SH-SY5Y (cell line): Measurements from ENCODE around the gene SPACDR.

ENCODE experiments used
- GATA2 ChIP-seq: IDR thresholded peaks from 2 replicates; pipeline ENCODE4 v1.6.1; 2011; ENCODE audit warnings: mild to moderate bottlenecking, low read depth, low read length
- GATA3 ChIP-seq: IDR thresholded peaks from 2 replicates; pipeline ENCODE4 v1.6.1; 2011; ENCODE audit warnings: low read depth, mild to moderate bottlenecking, low read length, moderate library complexity

The SPACDR gene

DNA sequence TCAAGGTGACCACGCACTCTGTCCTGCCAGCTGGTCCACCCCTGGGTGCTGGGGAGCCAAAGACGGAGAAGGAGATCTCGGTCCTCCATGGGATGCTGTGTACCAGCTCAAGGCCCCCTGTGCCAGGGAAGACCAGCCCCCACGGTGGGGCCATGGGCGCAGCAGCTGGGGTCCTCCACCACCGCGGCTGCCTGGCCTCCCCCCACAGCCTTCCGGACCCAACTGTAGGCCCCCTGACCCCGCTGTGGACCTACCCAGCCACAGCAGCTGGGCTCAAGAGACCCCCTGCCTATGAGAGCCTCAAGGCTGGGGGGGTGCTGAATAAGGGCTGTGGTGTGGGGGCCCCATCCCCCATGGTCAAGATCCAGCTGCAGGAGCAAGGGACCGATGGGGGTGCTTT, 25.1 kb upstream of the SPACDR start:
- TF ChIP-seq GATA2 (no peak), GATA3 (no peak)

DNA sequence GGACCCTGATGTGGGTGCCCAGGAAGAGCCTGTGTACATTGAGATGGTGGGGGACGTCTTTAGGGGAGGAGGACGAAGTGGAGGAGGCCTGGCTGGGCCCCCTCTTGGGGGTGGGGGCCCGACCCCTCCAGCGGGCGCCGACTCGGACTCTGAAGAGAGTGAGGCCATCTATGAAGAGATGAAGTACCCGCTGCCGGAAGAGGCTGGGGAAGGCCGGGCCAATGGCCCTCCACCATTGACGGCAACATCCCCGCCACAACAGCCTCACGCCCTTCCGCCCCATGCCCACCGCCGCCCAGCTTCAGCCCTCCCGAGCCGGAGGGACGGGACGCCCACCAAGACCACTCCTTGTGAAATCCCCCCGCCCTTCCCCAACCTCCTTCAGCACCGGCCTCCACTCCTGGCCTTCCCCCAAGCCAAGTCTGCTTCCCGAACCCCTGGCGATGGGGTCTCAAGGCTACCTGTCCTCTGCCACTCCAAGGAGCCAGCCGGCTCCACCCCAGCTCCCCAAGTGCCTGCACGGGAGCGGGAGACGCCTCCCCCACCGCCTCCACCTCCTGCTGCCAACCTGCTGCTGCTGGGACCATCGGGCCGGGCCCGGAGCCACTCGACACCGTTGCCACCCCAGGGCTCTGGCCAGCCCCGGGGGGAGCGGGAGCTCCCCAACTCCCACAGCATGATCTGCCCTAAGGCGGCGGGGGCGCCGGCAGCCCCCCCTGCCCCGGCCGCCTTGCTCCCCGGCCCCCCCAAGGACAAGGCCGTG, 24.5 kb upstream of the SPACDR start:
- TF ChIP-seq GATA2: no peak

DNA sequence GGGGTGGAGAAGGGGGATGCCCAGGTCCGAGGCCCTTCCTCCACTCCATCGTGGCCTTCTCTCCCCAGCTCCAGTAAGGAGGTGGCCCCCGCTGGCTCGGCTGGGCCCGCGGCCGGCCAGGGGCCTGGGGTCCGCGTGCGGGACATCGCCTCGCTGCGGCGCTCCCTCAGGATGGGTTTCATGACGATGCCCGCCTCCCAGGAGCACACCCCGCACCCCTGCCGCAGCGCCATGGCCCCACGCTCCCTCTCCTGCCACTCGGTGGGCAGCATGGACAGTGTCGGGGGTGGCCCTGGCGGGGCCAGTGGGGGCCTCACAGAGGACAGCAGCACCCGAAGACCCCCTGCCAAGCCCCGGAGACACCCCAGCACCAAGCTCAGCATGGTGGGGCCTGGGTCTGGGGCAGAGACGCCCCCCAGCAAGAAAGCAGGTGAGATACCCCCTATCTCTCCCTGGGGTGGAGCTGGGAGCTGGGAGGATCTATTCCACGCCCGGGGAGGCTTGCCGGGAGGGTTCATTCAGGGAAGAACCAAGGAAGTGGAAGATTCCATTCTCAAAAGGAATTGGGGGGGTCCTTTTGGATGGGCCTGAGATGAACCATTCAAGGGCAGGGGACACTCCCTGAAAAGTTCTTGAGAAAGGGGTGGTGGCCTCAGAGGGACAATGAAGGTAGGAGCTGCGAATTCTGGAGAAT, 22.8 kb upstream of the SPACDR start:
- no peak for TF ChIP-seq GATA3
- TF ChIP-seq GATA2: no peak

DNA sequence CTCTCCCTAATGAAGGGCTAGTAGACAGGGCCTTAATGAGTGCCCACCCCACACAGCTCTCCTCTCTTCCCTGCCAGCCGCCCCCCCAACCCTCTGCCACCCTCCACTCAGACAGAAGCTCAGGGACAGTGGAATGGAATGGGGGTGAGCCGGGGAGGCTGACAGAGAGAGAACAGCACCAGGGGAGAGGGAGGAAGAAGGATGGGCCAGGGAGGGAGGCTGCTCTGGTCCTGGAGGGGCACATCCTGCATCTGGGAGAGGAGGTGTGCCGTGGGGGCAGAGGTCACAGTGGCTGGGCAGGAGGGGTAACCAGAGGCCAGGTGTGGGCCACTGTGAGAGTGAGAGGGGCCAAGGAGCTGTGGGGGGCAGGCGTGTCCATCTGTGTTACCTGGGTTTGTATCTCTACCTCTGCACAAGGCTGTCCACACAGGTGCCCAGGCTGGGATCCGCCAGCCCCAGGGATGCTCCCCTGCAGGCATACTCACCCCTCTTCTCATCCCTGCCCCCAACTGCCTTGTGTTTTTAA, 22.1 kb upstream of the SPACDR start:
- TF ChIP-seq GATA3 (no peak), GATA2 (no peak)

DNA sequence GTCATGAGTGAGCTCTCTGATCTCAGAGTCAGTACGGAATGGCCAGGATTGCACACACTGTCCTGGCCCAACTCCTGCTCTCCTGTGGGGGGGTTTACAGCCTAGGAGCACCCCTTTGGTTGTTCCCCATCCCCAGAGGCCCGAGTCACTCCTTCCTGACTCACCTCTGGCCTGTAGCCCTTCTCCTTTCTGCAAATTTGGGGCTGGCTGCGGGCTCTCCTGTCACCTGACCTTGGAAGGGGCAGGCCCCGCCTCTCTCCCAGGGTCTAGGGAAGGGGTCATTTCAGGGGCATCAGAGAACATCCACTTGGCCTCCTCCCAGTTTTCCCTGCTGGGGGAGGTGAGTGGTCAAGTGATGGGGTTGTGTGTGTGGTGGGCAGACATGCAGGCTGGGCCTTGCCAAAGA, 21.4 kb upstream of the SPACDR start:
- no peak for TF ChIP-seq GATA3
- no peak for TF ChIP-seq GATA2

DNA sequence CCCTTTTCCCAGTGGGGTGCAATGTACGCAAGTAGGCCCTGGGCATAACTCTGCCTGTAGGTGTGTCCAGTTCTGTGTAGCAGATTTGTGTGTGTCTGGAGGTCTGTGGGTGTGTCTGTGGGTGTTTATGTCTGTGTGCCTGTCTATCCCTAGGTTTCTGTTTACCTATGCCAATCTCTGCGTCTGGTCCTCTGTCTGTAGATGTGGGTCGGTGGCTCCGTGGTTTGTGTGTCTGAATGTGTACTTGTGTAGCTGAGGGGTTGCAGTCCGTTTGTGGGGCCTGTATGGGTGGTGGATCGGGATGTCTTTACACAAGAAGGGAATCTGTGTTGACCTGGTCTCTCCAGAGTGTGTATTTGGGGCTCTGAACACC, 20.6 kb upstream of the SPACDR start:
- TF ChIP-seq GATA3 (no peak), GATA2 (no peak)

DNA sequence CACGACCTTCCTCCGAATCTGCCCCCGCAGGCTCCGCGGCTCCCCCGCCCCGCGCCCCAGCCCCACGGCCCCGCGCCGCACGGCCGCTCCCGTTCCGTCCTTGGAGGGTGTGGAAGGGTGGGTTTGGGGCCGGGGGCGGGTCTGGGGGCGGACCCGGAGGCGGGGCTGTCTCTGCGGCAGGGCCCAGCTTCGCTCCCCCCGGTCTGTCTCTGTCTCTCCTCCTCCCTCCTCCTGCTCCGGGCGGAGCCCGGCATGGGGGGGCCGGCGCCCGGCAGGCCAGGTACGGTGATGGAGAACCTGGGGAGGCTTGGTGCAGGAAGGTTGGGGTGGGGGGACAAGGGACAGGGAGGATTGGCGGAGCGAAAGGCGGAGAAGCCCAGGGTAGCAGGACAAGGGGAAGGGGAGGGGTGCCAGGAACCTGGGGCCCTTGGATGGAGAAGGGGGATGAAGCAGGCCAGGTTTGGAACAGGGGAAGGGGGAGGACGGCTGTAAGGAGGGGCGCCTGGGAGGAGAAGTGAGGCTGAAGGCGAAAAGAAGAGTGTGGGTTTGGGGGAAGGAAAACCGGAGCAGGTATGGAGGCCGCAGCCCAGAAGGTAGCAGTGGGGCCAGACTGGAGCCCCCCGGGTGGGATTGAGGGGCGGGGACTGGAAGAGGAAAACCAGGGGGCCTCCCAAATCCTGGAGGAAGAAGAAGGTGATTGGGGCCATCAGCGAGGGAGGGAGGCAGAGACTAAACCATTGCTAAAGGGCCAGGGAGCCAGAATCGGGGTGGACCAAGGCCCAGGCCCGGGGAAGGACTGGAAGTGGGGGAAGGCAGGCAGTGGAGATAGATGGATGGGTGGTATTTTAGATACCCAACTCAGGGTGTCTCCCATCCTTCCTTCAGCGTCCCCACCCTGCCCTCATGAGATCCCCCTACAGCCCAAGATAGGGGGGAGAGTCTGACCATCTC, 19.9 kb upstream of the SPACDR start, which contains the start of gene NYAP1:
Gene NYAP1, plus strand, starts transcription at position 206 of the 951 bp plus-strand sequence. CDS start 1,385 bp downstream, outside the sequence.
- no peak for TF ChIP-seq GATA3
- TF ChIP-seq GATA2: no peak

DNA sequence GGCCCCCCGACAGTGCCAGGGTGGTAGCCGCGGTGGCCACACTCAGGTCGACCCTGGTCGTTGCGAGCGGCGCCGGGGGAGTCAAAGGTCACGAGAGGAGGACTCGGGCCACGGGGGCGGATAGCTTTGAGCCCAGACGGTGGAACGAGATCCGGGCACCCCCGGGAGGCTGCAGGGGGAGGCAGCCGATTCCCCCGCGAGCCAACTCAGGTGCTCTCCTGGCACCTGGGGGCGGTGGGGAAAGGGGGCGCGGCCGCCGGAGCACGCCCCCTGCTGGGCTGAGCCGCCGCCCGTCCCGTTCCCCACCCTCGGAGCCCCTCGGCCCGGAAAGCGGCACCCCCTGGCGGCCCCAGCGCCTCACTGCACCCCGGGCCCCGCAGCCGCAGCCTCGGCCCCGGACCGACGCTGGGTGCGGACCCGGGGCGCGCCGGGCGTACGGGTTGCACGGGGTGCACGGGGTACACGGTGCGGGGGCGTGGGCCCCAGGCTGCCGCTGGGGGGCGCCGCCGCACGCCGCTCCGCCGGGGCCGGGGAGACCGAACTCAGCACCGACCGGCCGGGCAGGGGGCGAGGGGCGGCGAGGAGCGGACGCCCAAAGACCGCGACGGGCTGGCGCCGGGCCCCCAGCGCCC, 19.1 kb upstream of the SPACDR start:
- no peak for TF ChIP-seq GATA3
- TF ChIP-seq GATA2: no peak

DNA sequence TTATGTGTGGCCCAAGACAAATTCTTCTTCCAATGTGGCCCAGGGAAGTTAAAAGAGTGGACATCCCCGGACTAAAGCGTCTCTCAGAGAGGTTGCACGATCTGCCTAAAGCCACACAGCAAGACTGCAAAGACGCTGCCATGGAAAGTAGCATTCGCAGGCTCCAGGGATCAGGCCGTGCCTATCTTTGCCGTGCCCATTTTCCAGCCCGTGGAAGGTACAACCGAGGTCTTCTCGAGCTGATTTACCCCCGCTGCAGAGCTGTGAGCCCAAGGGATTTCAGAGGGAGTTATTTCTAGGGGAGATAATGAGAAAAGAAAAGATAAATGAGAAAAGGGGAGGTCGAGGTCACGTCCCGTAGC, 18.6 kb upstream of the SPACDR start:
- no peak for TF ChIP-seq GATA2
- TF ChIP-seq GATA3: no peak

DNA sequence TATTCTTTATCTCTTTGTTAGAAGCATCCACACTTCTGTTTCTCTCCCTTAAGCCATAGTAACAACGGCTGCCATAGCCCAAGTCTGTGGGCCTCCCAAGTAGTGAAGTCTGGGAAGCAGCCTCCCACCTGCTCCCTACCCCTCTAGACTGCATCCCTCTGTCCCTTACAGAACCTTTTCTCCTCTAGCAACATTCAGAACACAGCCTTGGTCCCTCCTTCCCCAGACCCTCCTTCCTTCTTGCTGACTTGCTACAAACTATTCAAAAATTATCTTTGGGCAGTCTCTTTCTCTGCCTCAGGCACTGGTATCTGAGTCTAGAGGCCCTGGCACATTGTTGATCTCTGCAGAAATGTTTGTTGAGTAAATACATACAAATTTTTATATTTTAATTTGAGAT, 17.4 kb upstream of the SPACDR start:
- TF ChIP-seq GATA3 (no peak), GATA2 (no peak)

DNA sequence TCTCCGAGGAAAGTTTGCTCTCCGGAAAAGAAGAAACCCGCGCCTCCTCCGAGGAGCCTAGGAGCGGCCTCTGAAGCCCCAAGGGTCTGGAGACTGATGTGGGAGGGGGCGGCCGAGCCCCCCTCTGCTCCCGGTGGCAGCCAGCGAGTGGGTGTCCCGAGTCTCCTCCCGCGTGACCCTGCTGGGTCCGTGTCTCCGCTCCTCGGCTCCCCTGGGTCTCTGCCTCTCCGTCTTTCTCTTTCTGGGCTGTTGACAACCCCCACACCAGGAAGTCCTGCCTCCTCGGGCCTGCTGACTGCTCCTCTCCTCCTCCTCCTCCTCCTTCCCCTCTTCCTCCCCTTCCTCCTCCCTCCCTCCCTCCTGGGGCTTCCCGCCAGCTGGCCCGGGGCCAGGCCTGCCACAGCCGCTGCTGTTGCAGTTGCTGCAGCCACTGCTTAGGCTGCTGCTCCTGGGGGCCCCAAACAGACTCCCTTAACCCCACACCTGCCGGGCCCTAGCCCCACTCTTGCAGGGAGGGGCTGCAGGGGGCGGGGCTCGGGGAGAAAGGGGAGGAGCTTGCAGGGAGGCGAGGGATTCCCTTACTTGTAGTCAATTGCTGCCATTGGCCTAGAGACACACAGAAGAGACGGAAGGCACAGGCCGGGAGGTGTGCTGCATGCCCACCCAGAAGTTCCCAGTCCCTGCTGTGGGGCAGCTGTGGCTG, 15.0 kb upstream of the SPACDR start, which contains the start of gene TSC22D4:
Gene TSC22D4, minus strand, starts transcription at position 257 of the 703 bp plus-strand sequence. CDS start 1,176 bp downstream, outside the sequence.
- TF ChIP-seq GATA3: no peak
- TF ChIP-seq GATA2: no peak

DNA sequence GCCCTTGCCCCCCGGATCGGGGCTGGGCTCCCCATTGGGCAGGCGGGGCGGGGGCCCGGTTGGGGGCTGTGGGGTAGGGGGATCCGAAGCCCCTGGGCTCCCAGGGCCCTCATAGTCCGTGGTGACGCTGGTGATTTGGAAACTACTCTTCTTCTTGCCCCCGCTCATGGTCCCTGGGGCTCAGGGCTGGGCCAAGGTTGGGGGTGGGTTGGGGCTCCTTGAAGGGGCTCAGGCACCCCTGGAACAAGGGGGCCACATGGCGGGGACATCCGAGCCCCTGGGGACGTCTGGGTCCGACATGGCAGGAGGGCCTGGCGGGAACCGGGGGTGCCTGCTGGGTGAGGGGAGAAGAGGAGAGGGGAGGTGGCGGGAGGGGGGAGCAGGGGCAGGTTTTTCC, 13.8 kb upstream of the SPACDR start:
- TF ChIP-seq GATA3 (no peak), GATA2 (no peak)

DNA sequence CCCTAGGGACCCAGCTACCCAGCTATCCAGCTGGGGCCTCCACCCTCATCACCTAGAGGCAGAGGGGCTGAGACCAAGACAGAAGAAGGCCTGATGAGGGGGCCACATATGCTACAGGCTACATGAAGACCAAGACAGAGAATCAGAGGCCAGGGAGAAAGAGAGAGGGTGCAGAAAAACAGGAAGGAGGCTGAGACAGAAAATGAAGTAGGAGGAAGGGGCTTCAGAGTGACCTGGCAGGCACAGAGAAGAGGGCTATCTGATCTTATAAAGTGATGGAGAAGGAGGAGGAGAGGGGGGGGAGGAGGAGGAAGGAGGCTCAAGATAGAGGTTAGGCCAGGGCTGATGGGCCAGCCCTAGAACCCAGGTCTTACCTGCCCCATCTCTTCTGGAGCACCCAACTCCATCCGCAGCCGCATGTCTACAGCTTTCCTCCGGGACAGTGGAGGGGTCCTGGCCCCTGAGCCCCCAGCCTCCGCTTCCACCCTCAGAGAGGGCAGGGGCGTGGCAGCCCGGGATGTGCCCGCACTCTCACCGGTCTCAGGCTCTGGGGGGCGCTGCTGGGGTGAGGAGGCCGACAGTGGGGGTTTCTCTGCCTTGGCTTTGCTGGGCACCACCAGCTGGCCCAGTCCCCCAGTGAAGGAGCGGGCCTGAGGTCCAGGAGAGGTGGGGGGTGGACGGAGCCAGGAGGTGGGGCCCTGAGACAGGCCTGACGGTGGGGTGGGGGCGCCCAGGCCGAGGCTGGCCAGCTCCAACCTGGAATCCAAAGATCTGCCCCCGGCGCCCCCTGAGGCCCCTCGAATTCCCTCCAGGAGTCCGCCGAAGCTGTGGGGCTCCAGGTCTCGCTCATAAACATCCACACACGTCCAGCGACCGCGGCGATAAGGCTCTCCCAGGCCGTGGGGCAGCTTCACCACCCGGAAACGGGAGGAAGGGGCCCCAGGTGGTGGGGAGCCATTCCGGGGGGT, 13.1 kb upstream of the SPACDR start:
- TF ChIP-seq GATA3: no peak
- no peak for TF ChIP-seq GATA2
